Colonic mucosa (tissue), 4 donors: ENCODE data around the gene CENPB. TPM values are rescaled to one million over a fixed set of nuclear protein-coding genes. Genes with fewer than 3 reads are reported as not detected.

ENCODE experiments used
- DNase-seq: peaks from one replicate; pipeline ENCODE4 v3.0.0-alpha.2; 2020
- H3K27ac ChIP-seq: fragments of 200-600 bp; one replicate; pipeline ENCODE4 v1.8.0; 2021
- H3K27me3 ChIP-seq: fragments of 200-600 bp; one replicate; pipeline ENCODE4 v1.8.0; 2021
- H3K36me3 ChIP-seq: fragments of 200-600 bp; one replicate; pipeline ENCODE4 v1.8.0; 2021
- H3K4me1 ChIP-seq: fragments of 200-600 bp; one replicate; pipeline ENCODE4 v1.8.0; 2021; ENCODE audit warnings: mild to moderate bottlenecking
- H3K4me3 ChIP-seq: fragments of 200-600 bp; one replicate; pipeline ENCODE4 v1.8.0; 2021
- H3K9ac ChIP-seq, 2 donors: one replicate each; pipeline ENCODE4 v1.7.0; 2013; ENCODE audit warnings: control low read depth in 2 of 2, low read depth in 2 of 2, low read length in 2 of 2
- H3K9me3 ChIP-seq: fragments of 200-600 bp; one replicate; pipeline ENCODE4 v1.8.0; 2021
- intact Hi-C: fragments of 100-400 bp; cut with DNase I; formaldehyde crosslinking; loops from one replicate; pipeline ENCODE4 v1.14.1; 2022
- total RNA-seq, 2 donors: library from RNA; stranded (reverse); fragmentation: NEBNext Ultra II Directional in 1 of 2; extraction: Animal tissue kit (Norgen Biotek cat#: 25700) in 1 of 2; gene quantifications; one replicate each; pipeline ENCODE4 v1.2.1, GENCODE V29; 2021
- TF ChIP-seq, protein P1 (sequence below): fragments of 200-600 bp; IDR thresholded peaks from one replicate; pipeline ENCODE4 v1.8.0; 2022; ENCODE audit warnings: antibody characterized with exemption, mild to moderate bottlenecking
- donor health status: healthy.
- donor health status: DM: no; HTN: no; CAD: no.
- donor health status: DM: no; HTN: no; CAD: no.

CENPB gene
- total RNA-seq, 2 donors from 2014 or later: 65.6 to 93.3 TPM

DNA sequence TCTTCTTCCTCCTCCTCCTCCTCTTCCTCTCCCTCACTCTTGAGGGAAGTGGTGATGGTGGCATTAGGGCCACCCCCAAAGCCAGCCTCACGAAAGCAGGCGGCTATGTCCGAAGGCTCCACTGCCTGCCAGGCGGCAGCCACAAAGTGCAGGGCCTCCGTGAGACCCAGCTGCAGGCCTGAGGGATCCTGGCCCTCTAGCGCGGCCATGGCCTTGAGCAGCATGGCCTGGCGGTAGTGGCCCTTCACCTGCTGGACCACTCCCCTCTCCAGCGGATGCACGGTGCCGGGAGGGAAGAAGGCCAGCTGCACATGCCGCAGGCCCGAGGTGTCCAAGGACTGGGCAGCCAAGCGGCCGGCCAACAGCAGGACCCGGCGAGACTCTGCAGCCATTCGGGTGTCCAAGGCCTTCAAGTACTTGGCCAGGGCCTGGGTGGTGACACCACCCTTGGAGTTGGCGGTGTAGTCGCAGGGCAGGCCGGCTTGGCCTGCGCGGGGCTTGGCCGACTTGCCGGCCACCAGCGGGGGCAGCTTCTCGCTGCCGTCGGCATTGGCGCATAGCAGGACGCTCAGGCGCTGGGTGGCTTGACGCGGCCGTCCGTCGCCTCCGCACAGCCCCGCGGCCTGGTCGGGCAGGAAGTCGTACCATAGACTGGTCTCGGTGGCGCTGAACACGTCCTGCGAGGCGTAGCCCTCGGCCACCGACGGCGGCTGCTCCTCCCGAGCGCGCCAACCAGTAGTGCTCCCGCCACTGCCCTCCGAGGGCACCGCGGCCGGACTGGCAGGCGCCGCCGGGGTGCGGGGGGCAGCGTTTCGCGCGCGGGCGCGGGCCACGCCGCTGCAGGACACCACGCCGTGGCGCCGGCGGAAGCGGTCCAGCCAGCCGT lies 1.1 kb downstream of the CENPB start:
- Histone ChIP-seq H3K36me3 (no peaks in the 10 kb centered on the region), H3K4me1 (peaks cover 20% of the 10 kb centered on the region), H3K9me3 (no peaks in the 10 kb centered on the region), H3K27me3 (no peaks in the 10 kb centered on the region), H3K9ac (peak overlapping the region; percentile 79 to 83), H3K27ac (peak overlapping the region; percentile 38), H3K4me3 (peak overlapping the region; percentile 55)
- TF ChIP-seq, protein P1, sequence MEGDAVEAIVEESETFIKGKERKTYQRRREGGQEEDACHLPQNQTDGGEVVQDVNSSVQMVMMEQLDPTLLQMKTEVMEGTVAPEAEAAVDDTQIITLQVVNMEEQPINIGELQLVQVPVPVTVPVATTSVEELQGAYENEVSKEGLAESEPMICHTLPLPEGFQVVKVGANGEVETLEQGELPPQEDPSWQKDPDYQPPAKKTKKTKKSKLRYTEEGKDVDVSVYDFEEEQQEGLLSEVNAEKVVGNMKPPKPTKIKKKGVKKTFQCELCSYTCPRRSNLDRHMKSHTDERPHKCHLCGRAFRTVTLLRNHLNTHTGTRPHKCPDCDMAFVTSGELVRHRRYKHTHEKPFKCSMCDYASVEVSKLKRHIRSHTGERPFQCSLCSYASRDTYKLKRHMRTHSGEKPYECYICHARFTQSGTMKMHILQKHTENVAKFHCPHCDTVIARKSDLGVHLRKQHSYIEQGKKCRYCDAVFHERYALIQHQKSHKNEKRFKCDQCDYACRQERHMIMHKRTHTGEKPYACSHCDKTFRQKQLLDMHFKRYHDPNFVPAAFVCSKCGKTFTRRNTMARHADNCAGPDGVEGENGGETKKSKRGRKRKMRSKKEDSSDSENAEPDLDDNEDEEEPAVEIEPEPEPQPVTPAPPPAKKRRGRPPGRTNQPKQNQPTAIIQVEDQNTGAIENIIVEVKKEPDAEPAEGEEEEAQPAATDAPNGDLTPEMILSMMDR: no peak
- intact Hi-C loops: loop anchor here (5.0 kb wide), 1 partner anchor 67 kb away; no protein-coding TSS in a partner anchor
- DNase-seq: no peak

GRCh38 chr20:3784863-3785239 lies 1.7 kb downstream of the CENPB start:
- Histone ChIP-seq H3K27ac (no peak overlapping the region), H3K27me3 (no peaks in the 10 kb centered on the region), H3K36me3 (no peaks in the 10 kb centered on the region), H3K9ac (peak overlapping the region; percentile 51 to 83), H3K4me3 (peak overlapping the region; percentile 55), H3K4me1 (peaks cover 20% of the 10 kb centered on the region), H3K9me3 (no peaks in the 10 kb centered on the region)
- no peak for DNase-seq
- TF ChIP-seq, protein P1: no peak
- intact Hi-C loops: loop anchor here (5.0 kb wide), 1 partner anchor 67 kb away; no protein-coding TSS in a partner anchor

- Histone ChIP-seq H3K4me3 (no peak overlapping the region), H3K9ac (peak overlapping the region; percentile 51 to 83), H3K27me3 (no peaks in the 10 kb centered on the region), H3K4me1 (peaks cover 20% of the 10 kb centered on the region), H3K27ac (no peak overlapping the region), H3K9me3 (no peaks in the 10 kb centered on the region), H3K36me3 (no peaks in the 10 kb centered on the region)
- intact Hi-C loops: no loop called here
- no peak for DNase-seq
- TF ChIP-seq, protein P1: no peak
Observed at GRCh38 chr20:3784216-3784853, 2.2 kb downstream of the CENPB start.

DNA sequence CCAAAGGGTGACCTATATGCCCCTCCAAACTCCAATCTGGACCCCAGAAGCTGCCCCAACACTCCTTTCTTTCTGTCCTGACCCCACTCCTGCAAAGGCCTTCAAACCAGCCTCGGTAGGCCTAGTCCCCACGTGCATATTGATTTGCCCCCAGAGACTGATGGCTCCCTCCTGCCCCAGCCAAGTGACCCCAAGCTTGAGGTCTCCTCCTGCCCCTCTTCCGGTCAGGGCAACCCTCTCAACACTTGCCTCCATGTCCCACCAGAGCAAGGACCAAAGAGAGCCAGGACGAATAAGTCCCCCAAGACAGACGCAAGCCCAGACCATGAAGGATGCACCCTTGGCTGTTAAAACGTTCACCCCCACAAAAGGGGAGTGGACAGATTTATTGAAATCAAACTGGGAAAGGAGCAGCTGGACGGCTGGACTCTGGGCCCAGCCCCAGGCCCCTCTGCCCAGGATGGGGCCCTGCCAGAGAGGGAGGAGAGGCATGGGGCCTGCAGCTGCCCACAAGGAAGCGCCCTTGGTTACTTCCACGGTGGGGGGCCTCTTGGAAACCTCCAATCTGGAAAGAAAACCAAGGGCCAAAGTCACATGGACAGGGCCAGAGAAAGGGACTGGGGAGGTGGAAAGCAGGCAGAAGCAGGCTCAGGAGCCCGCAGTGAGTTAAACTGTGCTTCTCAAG lies 2.9 kb downstream of the CENPB start:
- intact Hi-C loops: no loop called here
- Histone ChIP-seq H3K9me3 (no peaks in the 10 kb centered on the region), H3K4me1 (peaks cover 20% of the 10 kb centered on the region), H3K27me3 (no peaks in the 10 kb centered on the region), H3K36me3 (no peaks in the 10 kb centered on the region), H3K9ac (peak overlapping the region in 1 of 2 donors; percentile 5), H3K27ac (no peak overlapping the region), H3K4me3 (no peak overlapping the region)
- no peak for DNase-seq
- TF ChIP-seq, protein P1: no peak

- H3K27ac ChIP-seq: no peak overlapping the region
- no peak for DNase-seq
- H3K4me1 ChIP-seq: peaks cover 20% of the 10 kb centered on the region
Observed at GRCh38 chr20:3783068-3783489, 3.5 kb downstream of the CENPB start.

More at GRCh38 chr20:3783068-3783489, 3.5 kb downstream of the CENPB start:
- Histone ChIP-seq H3K27me3 (no peaks in the 10 kb centered on the region), H3K9ac (no peak overlapping the region), H3K36me3 (no peaks in the 10 kb centered on the region), H3K4me3 (no peak overlapping the region), H3K9me3 (no peaks in the 10 kb centered on the region)
- TF ChIP-seq, protein P1: no peak
- intact Hi-C loops: no loop called here
